Mesenchymal stem cell (in vitro differentiated cells and primary cell): ENCODE results near the gene GRM2.

ENCODE experiments used
- DNase-seq: peaks from one replicate; pipeline ENCODE4 v3.0.0-alpha.2; 2013
- H2AFZ ChIP-seq: one replicate; pipeline ENCODE4 v1.6.1; 2013; ENCODE audit warnings: low read depth, mild to moderate bottlenecking, control low read depth, inconsistent platforms, low read length, moderate library complexity
- H2AK5ac ChIP-seq: 2 replicates; pipeline ENCODE4 v1.6.1; 2013; ENCODE audit warnings: low read length, moderate library complexity, mild to moderate bottlenecking, inconsistent platforms; ENCODE audit not compliant: severe bottlenecking
- H2BK120ac ChIP-seq: one replicate; pipeline ENCODE4 v1.6.1; 2013; ENCODE audit warnings: low read depth, mild to moderate bottlenecking, inconsistent platforms, low read length, moderate library complexity
- H2BK12ac ChIP-seq, 2 experiments: one replicate each; pipeline ENCODE4 v1.6.1; 2013; ENCODE audit warnings: inconsistent platforms in 2 of 2, low read length in 2 of 2, mild to moderate bottlenecking in 2 of 2, moderate library complexity in 2 of 2, control low read depth in 1 of 2
- H2BK15ac ChIP-seq: one replicate; pipeline ENCODE4 v1.6.1; 2013; ENCODE audit warnings: mild to moderate bottlenecking, low read depth, inconsistent platforms; ENCODE audit not compliant: poor library complexity, severe bottlenecking
- H2BK5ac ChIP-seq: 2 replicates; pipeline ENCODE4 v1.6.1; 2013; ENCODE audit warnings: low read depth, mild to moderate bottlenecking, low read length, control low read depth, inconsistent platforms; ENCODE audit not compliant: poor library complexity, severe bottlenecking
- H3K14ac ChIP-seq, 2 experiments: one replicate each; pipeline ENCODE4 v1.6.1; 2013; ENCODE audit warnings: inconsistent platforms in 2 of 2, low read length in 2 of 2, control low read depth in 1 of 2, mild to moderate bottlenecking in 1 of 2, moderate library complexity in 1 of 2
- H3K18ac ChIP-seq, 2 experiments: one replicate each; pipeline ENCODE4 v1.6.1; 2013; ENCODE audit warnings: inconsistent platforms in 2 of 2, low read length in 2 of 2, control low read depth in 1 of 2, low read depth in 1 of 2, mild to moderate bottlenecking in 1 of 2
- H3K23ac ChIP-seq, 2 experiments: one replicate each; pipeline ENCODE4 v1.6.1; 2013; ENCODE audit warnings: inconsistent platforms in 2 of 2, low read length in 2 of 2, mild to moderate bottlenecking in 2 of 2, moderate library complexity in 2 of 2, control low read depth in 1 of 2
- H3K27ac ChIP-seq: 2 replicates; pipeline ENCODE4 v1.5.1; 2013; ENCODE audit warnings: mild to moderate bottlenecking, moderate library complexity, low read length, control low read depth, inconsistent platforms; ENCODE audit not compliant: poor library complexity, severe bottlenecking
- H3K27me3 ChIP-seq, 2 experiments: 2 replicates each; pipeline versions ENCODE4 v1.6.1 to v1.7.0; 2013; ENCODE audit warnings: low read length in 2 of 2, mild to moderate bottlenecking in 2 of 2, moderate library complexity in 2 of 2, control low read depth in 1 of 2, inconsistent platforms in 1 of 2; ENCODE audit not compliant: control insufficient read depth in 1 of 2, insufficient read depth in 1 of 2
- H3K36me3 ChIP-seq, 2 experiments: 2 replicates each; pipeline versions ENCODE4 v1.6.1 to v1.7.0; 2013; ENCODE audit warnings: low read length in 2 of 2, control low read depth in 1 of 2, inconsistent platforms in 1 of 2, low read depth in 1 of 2, mild to moderate bottlenecking in 1 of 2; ENCODE audit not compliant: insufficient read depth in 2 of 2, control insufficient read depth in 1 of 2
- H3K4ac ChIP-seq, 2 experiments: one replicate each; pipeline ENCODE4 v1.6.1; 2013; ENCODE audit warnings: inconsistent platforms in 2 of 2, low read length in 2 of 2, mild to moderate bottlenecking in 2 of 2, moderate library complexity in 2 of 2, control low read depth in 1 of 2, low read depth in 1 of 2
- H3K4me1 ChIP-seq: 2 replicates; pipeline ENCODE4 v1.6.1; 2013; ENCODE audit warnings: low read depth, low read length, control low read depth; ENCODE audit not compliant: control insufficient read depth, insufficient read depth
- H3K4me2 ChIP-seq: 2 replicates; pipeline ENCODE4 v1.6.1; 2013; ENCODE audit warnings: low read length, mild to moderate bottlenecking, inconsistent platforms; ENCODE audit not compliant: poor library complexity, severe bottlenecking
- H3K4me3 ChIP-seq, 2 experiments: 2 replicates each; pipeline versions ENCODE4 v1.5.1 to v1.7.0; 2013; ENCODE audit warnings: low read length in 2 of 2, mild to moderate bottlenecking in 2 of 2, control low read depth in 1 of 2, low read depth in 1 of 2; ENCODE audit not compliant: insufficient read depth in 1 of 2
- H3K79me1 ChIP-seq: replicated peaks from 2 replicates; pipeline ENCODE4 v1.6.1; 2013; ENCODE audit warnings: mild to moderate bottlenecking, control low read depth, low read length, inconsistent platforms; ENCODE audit not compliant: poor library complexity, severe bottlenecking
- H3K9ac ChIP-seq: 2 replicates; pipeline ENCODE4 v1.7.0; 2013; ENCODE audit warnings: mild to moderate bottlenecking, low read length, moderate library complexity
- H3K9me3 ChIP-seq: 2 replicates; pipeline ENCODE4 v1.7.0; 2013; ENCODE audit warnings: mild to moderate bottlenecking, low read length; ENCODE audit not compliant: control insufficient read depth
- H4K8ac ChIP-seq: one replicate; pipeline ENCODE4 v1.6.1; 2013; ENCODE audit warnings: inconsistent platforms, mild to moderate bottlenecking, low read length, moderate library complexity
- H4K91ac ChIP-seq: one replicate; pipeline ENCODE4 v1.6.1; 2013; ENCODE audit warnings: mild to moderate bottlenecking, low read length, inconsistent platforms
- WGBS: methylation state at CpG from one replicate; pipeline ENCODE4 v1.1.7; 2013; ENCODE audit warnings: mixed read lengths; 5-methylcytosine and 5-hydroxymethylcytosine counted together

Gene GRM2

GRCh38 chr3:51721062-51721745 is 14.3 kb downstream of the GRM2 start:
- H2BK5ac ChIP-seq = no peak overlapping the region
- no peak overlapping the region for H2BK120ac ChIP-seq
- H4K91ac ChIP-seq = no peak overlapping the region
- H3K23ac ChIP-seq = no peak overlapping the region
- DNase-seq = no peak
- no peak overlapping the region for H2BK15ac ChIP-seq
- H4K8ac ChIP-seq = no peak overlapping the region
- no peak overlapping the region for H2BK12ac ChIP-seq
- no peaks in the 10 kb centered on the region for H3K36me3 ChIP-seq
- no peaks in the 10 kb centered on the region for H3K9me3 ChIP-seq
- H2AFZ ChIP-seq = no peak overlapping the region
- H3K14ac ChIP-seq = no peak overlapping the region
- H3K4me3 ChIP-seq = no peak overlapping the region
- H2AK5ac ChIP-seq = no peak overlapping the region
- no peak overlapping the region for H3K4me2 ChIP-seq
- peaks cover 0 to 39% of the 10 kb centered on the region in 2 experiments for H3K27me3 ChIP-seq
- H3K27ac ChIP-seq = no peak overlapping the region
- no peak overlapping the region for H3K9ac ChIP-seq
- no peaks in the 10 kb centered on the region for H3K79me1 ChIP-seq
- H3K4ac ChIP-seq = no peak overlapping the region
- WGBS = 89% methylated on average over 7 of the region's 8 CpGs
- no peak overlapping the region for H3K18ac ChIP-seq
- H3K4me1 ChIP-seq = peaks cover 3% of the 10 kb centered on the region

DNA sequence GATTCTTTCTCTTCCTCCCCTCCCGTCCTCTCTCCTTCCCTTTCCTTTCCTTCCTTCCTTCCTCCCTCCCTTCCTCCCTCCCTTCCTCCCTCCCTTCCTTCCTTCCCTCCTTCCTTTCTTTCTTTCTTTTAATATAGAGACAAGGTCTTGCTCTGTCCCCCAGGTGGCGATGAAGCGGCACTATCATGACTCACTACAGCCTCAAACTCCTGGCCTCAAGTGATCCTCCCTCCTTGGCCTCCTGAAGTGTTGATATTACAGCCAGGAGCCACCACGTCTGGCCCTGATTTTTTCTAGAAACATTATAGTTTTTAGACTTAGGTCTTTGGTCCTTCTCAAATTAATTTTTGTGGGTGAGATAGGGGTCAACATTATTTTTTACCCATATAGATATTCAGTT is 15.5 kb downstream of the GRM2 start:
- Histone ChIP-seq H3K4ac (no peak overlapping the region), H3K9me3 (no peaks in the 10 kb centered on the region), H2BK120ac (no peak overlapping the region), H3K27ac (no peak overlapping the region), H3K79me1 (no peaks in the 10 kb centered on the region), H3K4me3 (no peak overlapping the region), H2BK15ac (no peak overlapping the region), H3K14ac (no peak overlapping the region), H4K8ac (no peak overlapping the region), H3K4me1 (peaks cover 3% of the 10 kb centered on the region), H2BK12ac (no peak overlapping the region), H4K91ac (no peak overlapping the region), H3K23ac (no peak overlapping the region), H3K4me2 (no peak overlapping the region), H3K27me3 (peaks cover 0 to 29% of the 10 kb centered on the region in 2 experiments), H2BK5ac (no peak overlapping the region), H2AFZ (no peak overlapping the region), H3K36me3 (no peaks in the 10 kb centered on the region), H3K18ac (no peak overlapping the region), H2AK5ac (no peak overlapping the region), H3K9ac (no peak overlapping the region)
- DNase-seq = no peak
- 70% methylated on average over 3 of the region's 4 CpGs for WGBS

DNA sequence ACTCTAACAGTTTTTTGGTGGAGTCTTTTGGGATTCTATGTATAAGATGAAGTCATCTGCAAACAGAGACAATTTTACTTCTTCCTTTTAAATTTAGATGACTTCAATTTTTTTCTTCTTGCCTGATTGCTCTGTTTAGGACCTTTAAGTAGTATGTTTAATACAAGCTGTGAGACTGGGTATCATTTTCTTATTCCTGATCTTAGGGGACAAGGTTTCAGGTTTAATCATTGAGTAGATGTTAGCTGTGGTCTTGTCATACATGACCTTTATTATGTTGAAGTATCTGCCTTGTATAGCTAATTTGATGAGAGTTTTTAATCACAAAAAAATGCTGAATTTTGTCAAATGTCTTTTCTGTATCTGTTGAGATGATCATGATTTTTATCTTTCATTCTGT is 20.6 kb downstream of the GRM2 start:
- no peaks in the 10 kb centered on the region for H3K36me3 ChIP-seq
- H2AK5ac ChIP-seq = no peak overlapping the region
- no peak overlapping the region for H2BK12ac ChIP-seq
- no peak overlapping the region for H2BK5ac ChIP-seq
- H4K91ac ChIP-seq = no peak overlapping the region
- no peak overlapping the region for H3K4ac ChIP-seq
- no peak overlapping the region for H3K4me2 ChIP-seq
- H4K8ac ChIP-seq = no peak overlapping the region
- no peak overlapping the region for H2AFZ ChIP-seq
- H3K27me3 ChIP-seq = peaks cover 5 to 9% of the 10 kb centered on the region in 2 experiments
- no peak overlapping the region for H2BK15ac ChIP-seq
- H3K4me3 ChIP-seq = no peak overlapping the region
- no peak for DNase-seq
- H3K9me3 ChIP-seq = no peaks in the 10 kb centered on the region
- no peaks in the 10 kb centered on the region for H3K79me1 ChIP-seq
- no peak overlapping the region for H3K27ac ChIP-seq
- no peak overlapping the region for H3K23ac ChIP-seq
- no peak overlapping the region for H3K9ac ChIP-seq
- H2BK120ac ChIP-seq = no peak overlapping the region
- H3K4me1 ChIP-seq = no peaks in the 10 kb centered on the region
- H3K18ac ChIP-seq = no peak overlapping the region
- H3K14ac ChIP-seq = no peak overlapping the region

- H3K23ac ChIP-seq = no peak overlapping the region
- H3K79me1 ChIP-seq = no peaks in the 10 kb centered on the region
- peaks cover 5 to 14% of the 10 kb centered on the region in 2 experiments for H3K27me3 ChIP-seq
- no peak overlapping the region for H3K14ac ChIP-seq
- no peak overlapping the region for H3K27ac ChIP-seq
- H2BK15ac ChIP-seq = no peak overlapping the region
- H2AK5ac ChIP-seq = no peak overlapping the region
- H2BK120ac ChIP-seq = no peak overlapping the region
- H3K4me3 ChIP-seq = no peak overlapping the region
- H3K36me3 ChIP-seq = no peaks in the 10 kb centered on the region
- no peak overlapping the region for H4K91ac ChIP-seq
- no peak overlapping the region for H2BK12ac ChIP-seq
- H4K8ac ChIP-seq = no peak overlapping the region
- H3K9ac ChIP-seq = no peak overlapping the region
- no peak overlapping the region for H3K4me2 ChIP-seq
- no peak overlapping the region for H2BK5ac ChIP-seq
- no peak overlapping the region for H3K18ac ChIP-seq
- no peak for DNase-seq
- H3K4ac ChIP-seq = no peak overlapping the region
- H3K9me3 ChIP-seq = no peaks in the 10 kb centered on the region
- no peaks in the 10 kb centered on the region for H3K4me1 ChIP-seq
- H2AFZ ChIP-seq = no peak overlapping the region
Observed at GRCh38 chr3:51729042-51729633, 22.3 kb downstream of the GRM2 start.
